GM18867 (cell line): ENCODE measurements around the gene FAM47B.

Experiments
- ATAC-seq: cut with Tn5 transposase; IDR thresholded peaks from one replicate; pipeline ENCODE4 v1.9.1; 2021; ENCODE audit warnings: mild to moderate bottlenecking, moderate library complexity; ENCODE audit not compliant: unreplicated experiment

FAM47B gene

GRCh38 chrX:34942496-34942895 lies at the start of gene FAM47B:
FAM47B (plus strand) TSS chrX:34942796; CDS start chrX:34942832, 36 bp downstream.
- no peak for ATAC-seq

GRCh38 chrX:34893741-34894140 lies 48.9 kb upstream of the FAM47B start:
- ATAC-seq, result no peak

GRCh38 chrX:34900691-34901090 lies 41.9 kb upstream of the FAM47B start:
- no peak for ATAC-seq

- ATAC-seq, result no peak
These were observed 40.8 kb upstream of the FAM47B start for GRCh38 chrX:34901761-34902160.

- ATAC-seq, result no peak
These were observed 39.3 kb upstream of the FAM47B start for GRCh38 chrX:34903316-34903715.

GRCh38 chrX:34909151-34909550 lies 33.4 kb upstream of the FAM47B start:
- ATAC-seq, result no peak

- no peak for ATAC-seq
These were observed 27.0 kb upstream of the FAM47B start for GRCh38 chrX:34915463-34916225.

GRCh38 chrX:34917146-34917545 lies 25.4 kb upstream of the FAM47B start:
- ATAC-seq, result no peak

GRCh38 chrX:34918091-34918736 lies 24.4 kb upstream of the FAM47B start:
- no peak for ATAC-seq

- ATAC-seq, result no peak
These were observed 23.7 kb upstream of the FAM47B start for GRCh38 chrX:34918856-34919255.

GRCh38 chrX:34927866-34928265 lies 14.7 kb upstream of the FAM47B start:
- no peak for ATAC-seq

- no peak for ATAC-seq
These were observed 639 bp downstream of the FAM47B start for GRCh38 chrX:34943235-34943634.

- no peak for ATAC-seq
These were observed 14.3 kb downstream of the FAM47B start for GRCh38 chrX:34956916-34957315.

- no peak for ATAC-seq
These were observed 19.1 kb downstream of the FAM47B start for GRCh38 chrX:34961662-34962061.

- no peak for ATAC-seq
These were observed 29.6 kb downstream of the FAM47B start for GRCh38 chrX:34972206-34972605.

- ATAC-seq, result no peak
These were observed 35.6 kb downstream of the FAM47B start for GRCh38 chrX:34978171-34978570.

- no peak for ATAC-seq
These were observed 45.0 kb downstream of the FAM47B start for GRCh38 chrX:34987646-34988045.
